ENCODE measurements around the gene LAMB4.

The LAMB4 gene

GRCh38 chr7:107996072-107996882, 133.9 kb downstream of the LAMB4 start:
- peak; percentile 32 for DNase-seq (ENCODE audit: low spot score)

GRCh38 chr7:107995184-107996071, 134.7 kb downstream of the LAMB4 start:
- peak; percentile 50 for DNase-seq (ENCODE audit: low spot score)

GRCh38 chr7:107994421-107995030, 135.6 kb downstream of the LAMB4 start:
- DNase-seq (ENCODE audit: low spot score): no peak

- no peak for DNase-seq (ENCODE audit: low spot score)
These were observed 136.3 kb downstream of the LAMB4 start for GRCh38 chr7:107993891-107994291.

GRCh38 chr7:107989618-107990373, 140.4 kb downstream of the LAMB4 start:
- DNase-seq (ENCODE audit: low spot score): peak; percentile 29

- DNase-seq (ENCODE audit: low spot score): no peak
These were observed 147.2 kb downstream of the LAMB4 start for GRCh38 chr7:107982918-107983389.

- DNase-seq (ENCODE audit: low spot score): no peak
These were observed 147.9 kb downstream of the LAMB4 start for GRCh38 chr7:107982042-107982840.

GRCh38 chr7:107981466-107981865, 148.7 kb downstream of the LAMB4 start:
- no peak for DNase-seq (ENCODE audit: low spot score)

GRCh38 chr7:107980671-107981190, 149.4 kb downstream of the LAMB4 start:
- DNase-seq (ENCODE audit: low spot score): no peak

GRCh38 chr7:107980171-107980570, 150.0 kb downstream of the LAMB4 start:
- no peak for DNase-seq (ENCODE audit: low spot score)

GRCh38 chr7:107978815-107979408, 151.2 kb downstream of the LAMB4 start:
- no peak for DNase-seq (ENCODE audit: low spot score)

- DNase-seq (ENCODE audit: low spot score): no peak
These were observed 153.1 kb downstream of the LAMB4 start for GRCh38 chr7:107977048-107977447.

GRCh38 chr7:107976620-107977019, 153.5 kb downstream of the LAMB4 start:
- DNase-seq (ENCODE audit: low spot score): no peak

GRCh38 chr7:107975394-107976013, 154.7 kb downstream of the LAMB4 start:
- no peak for DNase-seq (ENCODE audit: low spot score)

GRCh38 chr7:107973861-107974260, 156.3 kb downstream of the LAMB4 start:
- no peak for DNase-seq (ENCODE audit: low spot score)

Data from GM03348 (cell line).